Fibroblast of skin of left biceps (primary cell): ENCODE data around the gene SRGAP3.
"Not testable (repeated sequence)": the region's sequence is repeated elsewhere in the genome, so short reads cannot be mapped to it uniquely, and the experiment has no call there.

Source experiments
- DNase-seq, 2 experiments: peaks; one replicate each; pipeline ENCODE4 v3.0.0-alpha.2; 2013; ENCODE audit warnings: low read depth in 2 of 2

Gene SRGAP3

DNA sequence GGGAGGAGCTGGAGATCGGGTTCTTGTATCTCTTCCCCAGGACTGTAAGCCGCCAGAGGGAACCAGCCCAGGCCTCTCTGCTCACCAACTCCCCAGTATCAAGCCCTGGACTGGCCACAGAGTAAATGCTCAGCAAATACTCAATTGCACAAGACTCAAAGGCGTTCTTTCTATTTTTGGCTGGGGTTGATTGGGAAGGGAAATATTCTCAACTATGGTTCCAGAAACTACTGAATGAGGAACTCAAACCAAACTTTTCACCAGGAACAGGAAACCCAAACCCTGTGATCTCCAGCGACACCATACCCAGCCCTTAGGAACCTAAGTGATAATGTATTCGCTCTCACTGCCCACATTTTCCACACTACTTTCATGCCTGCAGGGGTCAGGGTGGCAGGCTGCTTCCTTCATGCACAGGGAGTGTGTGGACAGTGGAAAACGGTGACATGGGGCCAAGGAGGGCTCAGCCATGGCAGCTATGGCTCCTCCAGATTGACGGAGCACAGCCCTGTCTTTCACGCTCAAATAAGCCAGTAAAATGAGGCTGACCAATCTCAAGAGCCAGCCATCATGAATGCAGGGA lies 161.5 kb downstream of the SRGAP3 start:
- no peak for DNase-seq

DNA sequence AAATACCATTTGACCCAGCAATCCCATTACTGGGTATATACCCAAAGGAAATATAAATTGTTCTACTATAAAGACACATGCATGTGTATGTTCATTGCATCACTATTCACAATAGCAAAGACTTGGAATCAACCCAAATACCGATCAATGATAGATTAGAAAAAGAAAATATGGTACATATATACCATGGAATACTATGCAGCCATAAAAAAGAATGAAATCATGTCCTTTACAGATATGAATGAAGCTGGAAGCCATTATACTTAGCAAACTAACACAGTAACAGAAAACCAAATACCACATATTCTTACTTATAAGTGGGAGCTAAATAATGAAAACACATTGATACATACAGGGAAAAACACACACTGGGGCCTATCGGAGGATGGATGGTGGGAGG lies 164.0 kb downstream of the SRGAP3 start:
- DNase-seq = not testable (repeated sequence)

GRCh38 chr3:9081184-9081818 lies 168.1 kb downstream of the SRGAP3 start:
- DNase-seq = no peak

DNA sequence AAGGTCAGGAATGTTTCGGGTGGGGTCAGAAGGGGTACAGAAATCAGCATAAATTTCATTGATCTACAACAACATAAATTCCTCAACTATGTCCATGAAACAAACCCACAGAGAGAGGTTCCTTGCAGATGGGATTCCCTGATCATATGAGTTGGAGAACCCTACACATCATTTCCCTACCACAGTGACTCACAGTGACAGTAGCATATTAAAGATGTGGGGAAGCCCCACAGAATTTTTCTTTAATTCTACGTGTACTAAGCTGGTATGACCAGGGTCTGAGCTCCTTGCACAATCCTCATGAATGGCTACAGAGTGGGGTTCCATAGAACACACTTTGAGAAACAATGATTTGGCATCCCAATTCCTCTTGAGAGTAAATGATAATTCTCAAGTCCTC lies 169.3 kb downstream of the SRGAP3 start:
- no peak for DNase-seq

DNA sequence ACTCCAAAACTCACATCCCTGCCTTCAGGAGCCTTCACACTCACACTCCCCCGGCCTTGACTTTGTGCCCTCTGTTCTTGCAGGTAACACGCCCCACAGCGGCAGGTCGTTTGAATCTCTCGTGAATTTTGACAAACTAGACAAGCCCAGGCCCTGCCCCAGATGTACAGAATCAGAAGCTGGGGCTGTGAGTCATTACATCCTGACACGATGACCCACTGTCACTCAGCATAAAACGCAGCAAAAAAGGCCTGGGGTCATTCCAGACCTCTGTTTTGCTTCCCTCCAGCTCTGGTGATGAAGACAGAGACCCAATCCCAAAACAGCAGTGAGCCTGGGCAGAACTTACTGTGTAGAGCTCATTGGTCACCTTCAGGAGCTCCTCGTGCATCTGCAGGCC lies 169.8 kb downstream of the SRGAP3 start:
- no peak for DNase-seq

DNA sequence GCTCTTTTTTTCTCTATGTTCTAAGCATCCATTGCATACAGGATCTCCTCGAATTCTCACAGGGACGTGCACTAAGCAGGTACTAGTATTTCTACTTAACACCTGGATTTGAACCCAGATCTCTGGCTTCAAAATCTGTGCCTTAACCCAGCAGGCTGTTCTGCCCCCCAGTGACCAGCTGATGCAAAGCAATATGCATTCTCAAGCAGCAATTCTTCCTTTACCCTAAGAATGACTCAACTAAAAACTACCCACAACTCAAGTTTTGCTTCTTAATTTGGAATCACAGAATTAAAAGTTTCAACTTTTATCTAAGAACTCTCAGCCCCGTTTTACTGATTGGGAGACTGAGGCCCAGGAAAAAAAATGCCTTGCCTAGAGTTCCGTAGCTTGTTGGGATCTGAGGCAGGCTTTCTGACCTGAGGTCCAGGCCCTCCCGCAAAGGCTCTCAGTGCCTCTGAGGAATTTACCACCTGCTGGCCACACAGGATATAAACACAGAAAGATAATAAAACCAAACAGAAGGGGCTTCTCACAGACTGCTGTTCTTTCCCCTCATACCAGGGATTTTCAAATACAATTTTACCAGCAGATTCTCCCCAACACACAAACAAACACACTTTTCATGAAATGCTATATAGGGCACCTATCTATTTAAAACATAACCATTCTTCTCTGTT lies 170.7 kb downstream of the SRGAP3 start:
- no peak for DNase-seq

GRCh38 chr3:9077029-9077428 lies 172.4 kb downstream of the SRGAP3 start:
- DNase-seq = no peak

DNA sequence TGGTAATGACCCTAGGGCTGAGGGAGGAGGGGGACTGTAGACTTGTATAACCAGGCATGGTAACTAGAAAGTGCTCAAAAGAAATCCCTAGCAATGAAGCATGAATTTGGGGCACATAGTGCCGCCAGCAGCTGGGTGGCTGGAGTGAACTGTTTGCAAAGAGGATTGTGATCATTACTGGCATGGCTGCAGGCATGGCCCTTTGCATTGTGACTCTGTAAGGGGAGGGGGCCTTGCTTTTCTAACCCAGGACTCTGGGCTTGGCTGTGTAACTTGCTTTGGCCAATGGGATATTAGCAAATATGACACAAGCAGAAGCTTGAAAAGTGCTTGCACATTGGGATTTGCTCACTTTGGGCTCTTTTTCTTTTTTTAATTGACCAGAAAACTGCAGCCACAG lies 173.7 kb downstream of the SRGAP3 start:
- no peak for DNase-seq

GRCh38 chr3:9074079-9074478 lies 175.4 kb downstream of the SRGAP3 start:
- peak; percentile 38 to 40 for DNase-seq

GRCh38 chr3:9072667-9073009 lies 176.8 kb downstream of the SRGAP3 start:
- no peak for DNase-seq

- no peak for DNase-seq
Observed at GRCh38 chr3:9071936-9072666, 177.3 kb downstream of the SRGAP3 start.

DNA sequence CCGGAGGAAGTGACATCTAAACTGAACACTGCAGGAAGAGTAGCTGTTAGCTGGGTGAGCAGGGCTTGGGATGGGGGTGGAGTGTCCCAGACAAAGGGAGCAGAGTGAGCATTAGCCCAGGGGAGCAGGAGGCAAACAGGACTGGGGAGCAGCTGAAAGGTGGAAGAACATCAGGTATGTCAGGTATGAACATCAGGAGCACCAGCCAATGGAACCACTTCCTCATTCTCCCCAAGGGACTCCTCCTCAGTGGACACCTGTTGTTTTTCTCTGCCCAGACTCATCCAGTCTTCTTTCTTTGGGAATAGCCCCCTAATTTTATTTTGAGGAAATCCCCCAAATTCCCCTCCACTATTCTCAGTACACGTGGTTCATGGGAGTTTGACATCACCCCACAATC lies 178.5 kb downstream of the SRGAP3 start:
- DNase-seq = no peak

GRCh38 chr3:9069971-9070370 lies 179.5 kb downstream of the SRGAP3 start:
- no peak for DNase-seq

GRCh38 chr3:9068051-9068450 lies 181.4 kb downstream of the SRGAP3 start:
- no peak for DNase-seq

DNA sequence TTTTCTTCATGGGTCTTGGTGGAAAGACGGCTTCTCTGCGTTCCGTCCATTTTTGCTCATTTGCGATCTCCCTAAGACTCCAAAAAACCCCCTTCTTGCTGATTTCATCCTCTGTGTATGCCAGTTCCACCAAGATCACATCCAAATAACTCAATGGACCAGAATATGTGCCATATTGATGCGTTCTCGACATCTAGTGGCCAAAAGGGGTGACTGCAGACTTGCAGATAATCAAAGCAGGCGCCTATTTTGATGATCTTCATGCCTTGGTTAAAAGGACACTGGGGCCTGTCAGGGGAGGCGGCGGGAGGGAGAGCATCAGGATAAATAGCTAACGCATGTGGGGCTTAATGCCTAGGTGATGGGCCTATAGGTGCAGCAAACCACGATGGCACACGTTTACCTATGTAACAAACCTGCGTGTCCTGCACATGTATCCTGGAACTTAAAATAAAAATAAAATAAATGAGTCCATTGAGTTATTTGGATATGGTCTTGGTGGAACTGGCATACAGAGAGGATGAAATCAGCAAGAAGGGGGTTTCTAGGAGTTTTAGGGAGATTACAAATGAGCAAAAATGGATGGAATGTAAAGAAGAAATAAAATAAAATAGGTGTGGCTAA lies 182.0 kb downstream of the SRGAP3 start:
- peak; percentile 34 to 40 for DNase-seq

- no peak for DNase-seq
Observed at GRCh38 chr3:9066775-9067174, 182.7 kb downstream of the SRGAP3 start.

- DNase-seq = no peak
Observed at GRCh38 chr3:9066141-9066540, 183.3 kb downstream of the SRGAP3 start.

DNA sequence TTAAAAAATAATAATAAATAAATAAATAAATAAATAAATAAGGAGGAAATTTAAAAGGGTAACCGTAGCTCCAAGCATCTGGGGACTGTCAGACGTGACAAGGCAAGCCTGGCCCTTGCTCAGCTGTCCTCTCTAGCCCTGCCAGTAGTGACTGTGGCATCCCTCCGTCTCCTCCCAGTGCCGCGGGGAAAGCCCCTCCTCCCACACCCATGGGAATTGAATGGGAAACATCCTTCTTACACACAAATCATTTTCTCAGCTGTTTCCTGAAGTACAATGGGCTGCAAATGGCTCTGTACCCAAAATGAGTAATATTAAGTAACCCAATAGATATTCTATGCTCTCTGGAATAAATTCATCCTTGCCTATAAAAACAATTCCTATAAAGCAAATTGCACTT lies 184.6 kb downstream of the SRGAP3 start:
- no peak for DNase-seq

GRCh38 chr3:9064251-9064650 lies 185.2 kb downstream of the SRGAP3 start:
- no peak for DNase-seq

GRCh38 chr3:9062570-9062969 lies 186.9 kb downstream of the SRGAP3 start:
- no peak for DNase-seq

DNA sequence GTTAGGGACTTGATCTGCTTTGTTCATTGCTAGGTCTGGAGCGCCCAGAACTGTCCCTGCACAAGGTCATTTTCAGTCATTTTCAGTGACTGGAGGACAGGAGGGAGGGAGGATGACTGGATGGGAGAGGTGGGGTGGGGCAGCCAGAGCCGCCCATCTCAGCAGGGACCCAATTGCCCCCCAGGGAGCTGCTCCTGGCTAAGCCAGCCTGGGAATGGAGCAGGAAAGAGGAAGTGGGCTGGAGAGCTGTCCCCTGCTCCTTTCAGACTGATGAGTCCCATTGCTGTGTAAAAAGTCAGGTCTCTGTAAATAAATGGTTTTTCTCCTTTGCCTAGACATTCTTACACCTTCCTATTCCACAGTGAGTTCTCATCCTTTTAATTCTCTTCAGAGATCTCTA lies 187.8 kb downstream of the SRGAP3 start:
- no peak for DNase-seq
